HL-60 (cell line): ENCODE measurements around the gene ESPN.

ENCODE experiments used
- GABPA ChIP-seq: IDR thresholded peaks from 2 replicates; pipeline ENCODE4 v1.6.1; 2012; ENCODE audit warnings: low read depth
- POLR2AphosphoS5 ChIP-seq: IDR thresholded peaks from 2 replicates; pipeline ENCODE4 v1.6.1; 2012; ENCODE audit warnings: low read depth
- SPI1 ChIP-seq: IDR thresholded peaks from 2 replicates; pipeline ENCODE4 v1.6.1; 2012; ENCODE audit warnings: low read depth, mild to moderate bottlenecking, borderline replicate concordance
- TF ChIP-seq, protein P1 (sequence below): IDR thresholded peaks from one replicate; pipeline ENCODE4 v1.5.1; 2011; ENCODE audit warnings: low read length, control low read depth, inconsistent platforms; ENCODE audit not compliant: insufficient read depth
- TF ChIP-seq, protein P2 (sequence below): IDR thresholded peaks from 2 replicates; pipeline ENCODE4 v1.6.1; 2012; ENCODE audit warnings: low read depth; ENCODE audit not compliant: insufficient replicate concordance

DNA sequence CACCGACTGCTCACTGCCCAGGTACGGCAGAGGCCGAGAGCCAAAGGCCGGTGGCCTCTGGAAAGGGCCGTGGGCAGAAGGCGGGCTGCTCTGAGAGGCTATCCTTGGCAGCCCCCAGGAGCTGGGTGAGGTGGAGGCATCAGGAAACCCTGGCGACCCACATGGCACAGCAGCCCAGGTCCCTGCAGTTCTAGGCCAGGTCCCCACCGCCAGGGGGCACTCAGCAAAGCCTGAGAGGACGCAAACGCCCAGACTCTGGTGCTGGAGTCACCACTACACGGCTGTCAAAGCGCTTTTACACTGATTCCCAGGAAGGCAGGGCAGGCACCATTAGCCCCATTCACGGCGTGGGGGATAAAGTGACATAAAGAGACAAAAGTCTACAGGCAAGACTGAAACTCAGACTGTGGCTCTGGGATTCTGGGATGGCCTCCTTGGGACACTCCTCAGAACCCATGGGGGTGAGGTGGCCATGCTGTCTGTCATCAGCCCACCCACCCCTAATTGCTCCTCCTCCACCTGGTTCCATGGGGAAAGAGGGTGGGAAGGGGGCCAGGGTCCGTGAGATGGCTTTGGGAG is 61.9 kb downstream of the ESPN start:
- TF ChIP-seq, protein P1, sequence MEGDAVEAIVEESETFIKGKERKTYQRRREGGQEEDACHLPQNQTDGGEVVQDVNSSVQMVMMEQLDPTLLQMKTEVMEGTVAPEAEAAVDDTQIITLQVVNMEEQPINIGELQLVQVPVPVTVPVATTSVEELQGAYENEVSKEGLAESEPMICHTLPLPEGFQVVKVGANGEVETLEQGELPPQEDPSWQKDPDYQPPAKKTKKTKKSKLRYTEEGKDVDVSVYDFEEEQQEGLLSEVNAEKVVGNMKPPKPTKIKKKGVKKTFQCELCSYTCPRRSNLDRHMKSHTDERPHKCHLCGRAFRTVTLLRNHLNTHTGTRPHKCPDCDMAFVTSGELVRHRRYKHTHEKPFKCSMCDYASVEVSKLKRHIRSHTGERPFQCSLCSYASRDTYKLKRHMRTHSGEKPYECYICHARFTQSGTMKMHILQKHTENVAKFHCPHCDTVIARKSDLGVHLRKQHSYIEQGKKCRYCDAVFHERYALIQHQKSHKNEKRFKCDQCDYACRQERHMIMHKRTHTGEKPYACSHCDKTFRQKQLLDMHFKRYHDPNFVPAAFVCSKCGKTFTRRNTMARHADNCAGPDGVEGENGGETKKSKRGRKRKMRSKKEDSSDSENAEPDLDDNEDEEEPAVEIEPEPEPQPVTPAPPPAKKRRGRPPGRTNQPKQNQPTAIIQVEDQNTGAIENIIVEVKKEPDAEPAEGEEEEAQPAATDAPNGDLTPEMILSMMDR, result peak; percentile 83
- TF ChIP-seq, protein P2, sequence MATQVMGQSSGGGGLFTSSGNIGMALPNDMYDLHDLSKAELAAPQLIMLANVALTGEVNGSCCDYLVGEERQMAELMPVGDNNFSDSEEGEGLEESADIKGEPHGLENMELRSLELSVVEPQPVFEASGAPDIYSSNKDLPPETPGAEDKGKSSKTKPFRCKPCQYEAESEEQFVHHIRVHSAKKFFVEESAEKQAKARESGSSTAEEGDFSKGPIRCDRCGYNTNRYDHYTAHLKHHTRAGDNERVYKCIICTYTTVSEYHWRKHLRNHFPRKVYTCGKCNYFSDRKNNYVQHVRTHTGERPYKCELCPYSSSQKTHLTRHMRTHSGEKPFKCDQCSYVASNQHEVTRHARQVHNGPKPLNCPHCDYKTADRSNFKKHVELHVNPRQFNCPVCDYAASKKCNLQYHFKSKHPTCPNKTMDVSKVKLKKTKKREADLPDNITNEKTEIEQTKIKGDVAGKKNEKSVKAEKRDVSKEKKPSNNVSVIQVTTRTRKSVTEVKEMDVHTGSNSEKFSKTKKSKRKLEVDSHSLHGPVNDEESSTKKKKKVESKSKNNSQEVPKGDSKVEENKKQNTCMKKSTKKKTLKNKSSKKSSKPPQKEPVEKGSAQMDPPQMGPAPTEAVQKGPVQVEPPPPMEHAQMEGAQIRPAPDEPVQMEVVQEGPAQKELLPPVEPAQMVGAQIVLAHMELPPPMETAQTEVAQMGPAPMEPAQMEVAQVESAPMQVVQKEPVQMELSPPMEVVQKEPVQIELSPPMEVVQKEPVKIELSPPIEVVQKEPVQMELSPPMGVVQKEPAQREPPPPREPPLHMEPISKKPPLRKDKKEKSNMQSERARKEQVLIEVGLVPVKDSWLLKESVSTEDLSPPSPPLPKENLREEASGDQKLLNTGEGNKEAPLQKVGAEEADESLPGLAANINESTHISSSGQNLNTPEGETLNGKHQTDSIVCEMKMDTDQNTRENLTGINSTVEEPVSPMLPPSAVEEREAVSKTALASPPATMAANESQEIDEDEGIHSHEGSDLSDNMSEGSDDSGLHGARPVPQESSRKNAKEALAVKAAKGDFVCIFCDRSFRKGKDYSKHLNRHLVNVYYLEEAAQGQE, result no peak
- TF ChIP-seq POLR2AphosphoS5 (no peak), GABPA (no peak), SPI1 (no peak)
